Adipocyte (in vitro differentiated cells): Measurements from ENCODE around the gene SSC5D.
"Not testable (repeated sequence)": the region's sequence is repeated elsewhere in the genome, so short reads cannot be mapped to it uniquely, and the experiment has no call there.

Experiments
- DNase-seq: peaks from one replicate; pipeline ENCODE4 v3.0.0-alpha.2; 2015; ENCODE audit warnings: low read depth
- H3K27me3 ChIP-seq: replicated peaks from 2 replicates; pipeline ENCODE4 v1.7.0; 2013; ENCODE audit warnings: mild to moderate bottlenecking, low read length, moderate library complexity; ENCODE audit not compliant: control insufficient read depth, insufficient read depth
- H3K36me3 ChIP-seq: 2 replicates; pipeline ENCODE4 v1.7.0; 2013; ENCODE audit warnings: low read length, mild to moderate bottlenecking, moderate library complexity; ENCODE audit not compliant: control insufficient read depth, insufficient read depth, severe bottlenecking
- H3K4me1 ChIP-seq: 2 replicates; pipeline ENCODE4 v1.7.0; 2013; ENCODE audit warnings: mild to moderate bottlenecking, low read length, moderate library complexity; ENCODE audit not compliant: control insufficient read depth, insufficient read depth
- H3K4me3 ChIP-seq: 2 replicates; pipeline ENCODE4 v1.7.0; 2013; ENCODE audit warnings: mild to moderate bottlenecking, low read length, moderate library complexity
- H3K9ac ChIP-seq: 2 replicates; pipeline ENCODE4 v1.7.0; 2013; ENCODE audit warnings: mild to moderate bottlenecking, low read length, moderate library complexity
- H3K9me3 ChIP-seq: 2 replicates; pipeline ENCODE4 v1.7.0; 2013; ENCODE audit warnings: mild to moderate bottlenecking, low read length, moderate library complexity; ENCODE audit not compliant: control insufficient read depth

The SSC5D gene

DNA sequence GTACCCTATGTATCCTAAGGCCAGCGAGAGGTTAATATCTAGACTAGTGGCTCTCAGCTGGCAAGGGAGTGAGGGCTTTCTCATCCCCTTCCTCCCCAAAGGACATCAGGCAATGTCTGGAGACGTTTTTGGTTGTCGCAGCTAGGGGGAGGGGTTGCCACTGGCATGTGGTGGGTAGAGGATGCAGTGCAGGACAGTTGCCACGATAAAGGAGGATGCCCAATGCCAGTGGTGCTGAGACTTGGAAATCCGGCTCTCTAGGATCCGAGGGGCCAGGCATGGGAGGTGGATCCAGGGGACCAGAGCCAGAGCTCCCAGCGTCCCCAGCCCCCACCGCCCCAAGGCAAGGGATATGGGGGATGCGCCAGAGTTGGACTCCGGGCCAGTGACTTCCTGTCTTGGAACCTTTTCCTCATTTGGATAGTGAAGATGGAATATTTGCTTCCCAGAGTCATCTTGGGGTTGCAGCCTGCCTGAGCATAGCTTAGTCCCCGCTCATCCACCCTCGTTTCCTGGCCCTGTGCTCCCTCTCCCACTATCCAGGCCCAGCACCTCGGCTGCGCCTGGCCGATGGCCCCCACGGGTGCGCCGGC, 4.9 kb downstream of the SSC5D start:
- no peaks in the 10 kb centered on the region for H3K9me3 ChIP-seq
- H3K9ac ChIP-seq: peak overlapping the region; percentile 86
- peaks cover 45% of the 10 kb centered on the region for H3K4me1 ChIP-seq
- H3K36me3 ChIP-seq: no peaks in the 10 kb centered on the region
- no peaks in the 10 kb centered on the region for H3K27me3 ChIP-seq
- peak overlapping the region; percentile 82 for H3K4me3 ChIP-seq
- no peak for DNase-seq

DNA sequence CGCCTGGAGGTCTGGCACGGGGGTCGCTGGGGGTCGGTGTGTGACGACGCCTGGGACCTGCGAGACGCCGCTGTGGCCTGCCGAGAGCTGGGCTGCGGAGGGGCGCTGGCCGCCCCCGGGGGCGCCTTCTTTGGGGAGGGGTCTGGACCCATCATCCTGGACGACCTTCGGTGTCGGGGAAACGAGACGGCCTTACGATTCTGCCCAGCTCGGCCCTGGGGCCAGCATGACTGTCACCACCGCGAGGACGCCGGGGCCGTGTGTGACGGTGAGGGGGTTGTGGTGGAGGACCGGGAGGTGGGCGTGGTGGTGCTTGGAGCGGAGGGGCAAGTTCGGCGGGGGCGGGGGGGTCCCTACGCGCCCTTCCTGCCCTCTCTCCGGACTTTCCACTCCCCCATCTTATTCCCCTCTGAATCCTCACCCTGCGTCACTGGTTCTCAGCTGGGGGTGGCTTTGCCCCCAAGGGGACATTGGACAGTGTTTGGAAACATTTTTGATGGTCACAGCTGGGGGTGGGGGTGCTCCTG, 5.5 kb downstream of the SSC5D start:
- H3K9me3 ChIP-seq: no peaks in the 10 kb centered on the region
- H3K27me3 ChIP-seq: no peaks in the 10 kb centered on the region
- no peaks in the 10 kb centered on the region for H3K36me3 ChIP-seq
- peak overlapping the region; percentile 82 for H3K4me3 ChIP-seq
- peaks cover 40% of the 10 kb centered on the region for H3K4me1 ChIP-seq
- peak overlapping the region; percentile 86 for H3K9ac ChIP-seq
- DNase-seq: no peak

DNA sequence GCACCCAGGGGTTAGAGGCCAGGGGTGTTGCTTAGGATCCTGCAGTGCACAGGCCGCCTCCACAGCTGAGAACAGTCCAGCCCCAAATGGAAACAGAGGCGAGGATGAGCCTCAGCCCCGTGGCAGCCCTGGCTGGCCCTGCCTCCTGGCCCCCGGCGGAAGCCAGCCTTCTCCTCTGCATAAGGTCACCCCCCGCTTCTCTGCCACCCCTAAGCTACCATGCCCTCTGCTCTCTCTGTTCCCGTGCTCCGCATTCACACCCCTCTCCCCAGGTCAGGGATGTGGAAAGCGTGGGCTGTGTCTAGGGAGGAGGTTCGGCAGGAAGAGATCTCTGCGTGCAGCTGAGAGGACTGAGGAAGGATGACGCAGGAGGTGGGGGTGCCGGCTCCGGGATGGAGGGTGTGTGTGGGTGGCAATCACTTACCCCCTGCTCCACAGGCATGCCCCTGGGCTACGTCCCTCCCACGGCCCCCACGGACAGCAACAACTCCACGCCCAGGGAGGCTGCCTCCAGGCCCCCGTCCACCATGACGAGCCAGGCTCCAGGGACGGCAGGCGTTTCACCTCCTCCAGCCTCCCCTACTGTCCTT, 6.0 kb downstream of the SSC5D start:
- Histone ChIP-seq H3K4me1 (peaks cover 37% of the 10 kb centered on the region), H3K9me3 (no peaks in the 10 kb centered on the region), H3K36me3 (no peaks in the 10 kb centered on the region), H3K9ac (peak overlapping the region; percentile 86), H3K27me3 (no peaks in the 10 kb centered on the region), H3K4me3 (peak overlapping the region; percentile 82)
- no peak for DNase-seq

DNA sequence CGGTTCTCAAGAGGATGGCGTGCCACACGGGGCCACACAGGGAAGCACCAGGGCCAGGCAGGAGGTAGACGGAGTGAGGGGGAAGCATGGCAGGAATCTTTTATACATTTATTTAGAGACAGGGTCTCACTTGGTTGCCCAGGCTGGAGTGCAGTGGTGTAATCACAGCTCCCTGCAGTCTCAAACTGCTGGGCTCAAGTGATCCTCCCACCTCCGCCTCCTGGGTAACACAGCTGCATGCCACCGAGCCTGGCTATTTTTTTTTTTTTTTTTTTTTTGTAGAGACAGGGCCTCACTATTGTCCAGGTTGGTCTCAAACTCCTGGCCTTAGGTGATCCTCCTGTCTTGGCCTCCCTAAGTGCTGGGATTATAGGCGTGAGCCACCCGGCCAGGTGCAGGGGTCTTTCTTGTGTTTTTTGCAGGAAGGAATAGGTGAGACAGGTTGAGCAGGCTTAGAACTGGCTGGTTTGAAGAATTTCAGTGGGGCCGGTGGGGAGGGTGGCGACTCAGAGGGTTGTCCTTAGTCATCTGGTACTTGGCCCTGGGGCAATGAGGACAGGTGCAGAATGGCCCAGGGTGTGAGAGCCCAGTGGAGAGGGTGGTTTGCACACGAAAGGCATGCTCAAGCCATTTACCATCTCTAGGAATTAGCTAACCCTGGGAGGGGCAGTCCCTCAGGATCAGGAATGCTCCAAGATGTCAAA, 7.6 kb downstream of the SSC5D start:
- Histone ChIP-seq H3K9ac (peak overlapping the region; percentile 17), H3K4me1 (peaks cover 33% of the 10 kb centered on the region), H3K9me3 (no peaks in the 10 kb centered on the region), H3K27me3 (no peaks in the 10 kb centered on the region), H3K36me3 (peaks cover 11% of the 10 kb centered on the region), H3K4me3 (no peak overlapping the region)
- no peak for DNase-seq

DNA sequence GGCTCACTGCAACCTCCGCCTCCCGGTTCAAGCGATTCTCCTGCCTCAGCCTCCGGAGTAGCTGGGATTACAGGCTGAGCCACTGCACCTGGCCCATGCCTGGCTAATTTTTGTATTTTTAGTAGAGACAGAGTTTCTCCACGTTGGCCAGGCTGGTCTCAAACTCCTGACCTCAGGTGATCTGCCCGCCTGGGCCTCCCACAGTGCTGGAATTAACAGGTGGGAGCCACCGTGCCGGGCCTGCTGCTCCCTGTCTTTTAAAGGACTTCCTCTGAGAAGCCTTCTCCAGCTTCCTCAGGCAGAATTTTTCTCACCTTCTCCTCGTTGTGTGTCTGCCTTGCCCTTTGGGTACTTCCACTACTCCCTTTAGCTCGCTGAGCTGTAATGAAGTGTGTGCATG, 8.6 kb downstream of the SSC5D start:
- not testable (repeated sequence) for H3K9ac ChIP-seq, H3K27me3 ChIP-seq, DNase-seq, H3K4me3 ChIP-seq, H3K9me3 ChIP-seq
- Histone ChIP-seq H3K36me3 (peaks cover 15% of the 10 kb centered on the region), H3K4me1 (peaks cover 23% of the 10 kb centered on the region)

DNA sequence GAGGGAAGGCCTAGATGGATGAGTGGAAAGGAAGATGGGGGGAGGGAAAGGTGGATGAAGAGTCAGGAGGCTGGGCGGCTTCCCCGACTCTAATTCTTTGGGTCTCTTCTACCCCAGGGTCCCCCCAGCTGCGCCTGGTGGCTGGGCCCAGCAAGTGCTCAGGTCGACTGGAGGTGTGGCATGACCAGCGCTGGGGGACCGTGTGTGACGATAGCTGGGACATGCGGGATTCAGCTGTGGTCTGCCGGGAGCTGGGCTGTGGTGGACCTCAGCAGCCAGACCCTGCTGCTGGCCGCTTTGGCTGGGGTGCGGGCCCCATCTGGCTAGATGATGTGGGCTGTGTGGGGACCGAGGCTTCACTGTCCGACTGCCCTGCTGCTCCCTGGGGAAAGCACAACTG, 9.5 kb downstream of the SSC5D start:
- peaks cover 20% of the 10 kb centered on the region for H3K4me1 ChIP-seq
- no peaks in the 10 kb centered on the region for H3K9me3 ChIP-seq
- H3K9ac ChIP-seq: no peak overlapping the region
- H3K4me3 ChIP-seq: no peak overlapping the region
- no peaks in the 10 kb centered on the region for H3K27me3 ChIP-seq
- no peak for DNase-seq
- peaks cover 18% of the 10 kb centered on the region for H3K36me3 ChIP-seq

DNA sequence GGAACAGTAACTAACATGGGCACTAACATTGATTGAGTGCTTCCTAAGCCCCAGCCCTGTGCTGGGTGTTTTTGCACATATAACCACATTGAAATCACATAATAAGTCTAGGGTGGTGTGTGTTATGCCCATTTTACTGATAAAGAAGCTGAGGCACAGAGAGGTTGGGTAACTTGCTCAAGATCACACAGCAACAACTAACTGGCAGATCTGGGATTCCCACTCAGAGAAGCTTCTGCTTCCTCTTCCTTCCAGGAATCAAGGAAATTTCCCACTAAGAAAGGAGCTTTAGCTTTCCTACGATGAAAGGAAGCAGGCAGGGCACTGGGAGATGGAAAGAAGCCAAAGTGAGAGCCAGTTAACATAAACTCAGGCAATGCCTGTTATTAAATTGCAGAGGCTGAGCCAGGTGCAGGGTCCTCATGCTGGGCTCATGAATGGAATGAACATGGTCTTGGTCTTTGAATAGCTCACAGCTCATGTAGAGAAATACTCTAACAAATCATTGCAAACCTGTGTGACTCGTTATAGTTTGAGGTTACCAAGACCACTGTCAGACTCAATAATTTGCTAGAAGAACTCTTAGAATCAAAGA, 10.1 kb downstream of the SSC5D start:
- H3K27me3 ChIP-seq: no peaks in the 10 kb centered on the region
- H3K36me3 ChIP-seq: peaks cover 18% of the 10 kb centered on the region
- no peak overlapping the region for H3K9ac ChIP-seq
- DNase-seq: no peak
- H3K9me3 ChIP-seq: no peaks in the 10 kb centered on the region
- H3K4me1 ChIP-seq: peaks cover 14% of the 10 kb centered on the region
- no peak overlapping the region for H3K4me3 ChIP-seq

DNA sequence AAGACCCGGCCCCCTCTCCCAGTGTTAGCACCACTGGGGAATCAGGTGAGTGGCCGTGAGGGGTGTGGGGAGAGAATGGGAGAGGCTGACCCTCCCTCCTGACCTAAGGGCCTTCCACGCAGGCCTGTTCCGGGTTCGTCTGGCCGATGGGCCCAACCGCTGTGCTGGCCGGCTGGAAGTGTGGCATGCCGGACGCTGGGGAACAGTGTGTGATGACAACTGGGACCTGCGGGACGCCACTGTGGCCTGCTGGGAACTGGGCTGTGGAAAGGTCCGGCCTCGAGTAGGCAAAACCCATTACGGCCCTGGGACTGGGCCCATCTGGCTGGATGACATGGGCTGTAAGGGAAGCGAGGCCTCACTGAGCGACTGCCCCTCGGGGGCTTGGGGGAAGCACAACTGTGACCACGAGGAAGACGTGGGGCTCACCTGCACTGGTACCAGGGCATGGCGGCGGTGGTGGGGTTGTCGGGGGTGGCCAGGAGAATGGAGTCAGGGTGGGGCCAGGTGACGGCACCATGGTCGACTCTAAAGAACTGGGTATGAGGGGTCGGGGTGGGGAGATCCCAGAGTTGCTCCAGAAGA, 12.2 kb downstream of the SSC5D start:
- DNase-seq: no peak
- Histone ChIP-seq H3K4me1 (peaks cover 3% of the 10 kb centered on the region), H3K27me3 (no peaks in the 10 kb centered on the region), H3K4me3 (no peak overlapping the region), H3K9ac (no peak overlapping the region), H3K9me3 (no peaks in the 10 kb centered on the region), H3K36me3 (peaks cover 18% of the 10 kb centered on the region)

GRCh38 chr19:55502197-55502952, 14.1 kb downstream of the SSC5D start:
- Histone ChIP-seq H3K27me3 (no peaks in the 10 kb centered on the region), H3K36me3 (peaks cover 18% of the 10 kb centered on the region), H3K4me3 (no peak overlapping the region), H3K9ac (no peak overlapping the region), H3K4me1 (peaks cover 3% of the 10 kb centered on the region), H3K9me3 (no peaks in the 10 kb centered on the region)
- DNase-seq: no peak

GRCh38 chr19:55503157-55503501, 14.9 kb downstream of the SSC5D start:
- Histone ChIP-seq H3K9me3 (no peaks in the 10 kb centered on the region), H3K4me3 (no peak overlapping the region), H3K27me3 (no peaks in the 10 kb centered on the region), H3K36me3 (peaks cover 18% of the 10 kb centered on the region), H3K4me1 (peaks cover 3% of the 10 kb centered on the region), H3K9ac (no peak overlapping the region)
- DNase-seq: no peak
